ENCODE measurements around the gene OPCML.

OPCML gene

DNA sequence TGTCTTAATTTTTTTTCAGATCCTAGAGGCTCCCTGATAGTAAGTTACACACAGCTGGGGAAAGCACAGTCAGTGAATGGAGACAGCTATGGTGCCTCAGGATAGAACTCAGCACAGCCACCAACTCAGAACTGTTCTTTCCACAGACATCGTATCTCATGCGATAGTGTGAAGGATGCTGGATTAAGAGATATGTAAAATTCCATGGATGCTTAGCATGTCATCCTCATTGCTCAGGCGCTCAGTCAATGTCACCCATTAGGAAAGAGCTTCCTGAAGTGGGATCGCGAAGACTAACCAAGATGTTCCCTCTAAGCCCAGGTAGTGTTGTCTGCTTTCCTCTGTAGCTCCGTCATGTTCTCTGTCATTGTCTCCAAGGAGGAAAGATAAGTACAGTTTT is 1000.4 kb downstream of the OPCML start:
- no peak for FAIRE-seq
- DNase-seq (ENCODE audit: extremely low spot score, insufficient read length, low read depth) = no peak

DNA sequence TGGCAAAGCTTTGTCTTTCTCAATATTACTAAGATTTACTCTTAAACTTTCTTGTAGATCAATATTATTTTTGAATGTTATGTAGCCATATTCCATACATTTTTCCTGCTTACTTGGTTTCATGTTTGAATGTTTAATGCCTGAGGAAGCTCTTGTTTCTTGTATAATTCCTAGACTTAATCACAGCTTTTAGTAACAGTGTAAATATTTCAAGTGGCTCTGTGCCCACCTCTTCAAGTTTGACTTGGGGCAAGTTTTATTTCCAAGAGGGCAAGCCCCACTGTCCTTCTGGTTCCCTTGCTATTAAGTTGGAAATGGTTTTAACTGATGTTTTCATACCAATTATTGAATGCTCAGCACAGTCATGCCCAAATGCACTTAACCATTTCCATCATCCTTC is 1004.1 kb downstream of the OPCML start:
- DNase-seq (ENCODE audit: extremely low spot score, insufficient read length, low read depth) (no peak), FAIRE-seq (no peak)

DNA sequence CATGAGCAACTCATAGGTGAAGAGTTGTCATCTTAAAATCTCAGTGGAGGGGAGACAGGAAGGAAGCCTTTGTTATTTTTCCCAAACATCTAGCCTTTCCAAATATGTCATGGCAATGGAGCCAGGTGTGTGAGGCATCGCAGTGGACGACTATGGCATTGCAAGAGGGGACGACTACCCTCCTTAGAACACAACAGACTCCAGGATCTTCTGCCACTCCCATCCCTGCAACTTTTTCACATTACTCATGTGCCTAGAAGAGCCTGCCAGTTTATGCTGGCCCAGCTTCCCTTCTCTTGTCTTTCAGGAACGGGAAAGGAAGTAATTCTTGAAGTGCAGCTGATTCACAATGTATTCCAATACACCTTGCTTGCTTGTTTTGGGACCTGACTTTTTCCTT is 1008.4 kb downstream of the OPCML start:
- DNase-seq (ENCODE audit: extremely low spot score, insufficient read length, low read depth) = no peak
- no peak for FAIRE-seq

DNA sequence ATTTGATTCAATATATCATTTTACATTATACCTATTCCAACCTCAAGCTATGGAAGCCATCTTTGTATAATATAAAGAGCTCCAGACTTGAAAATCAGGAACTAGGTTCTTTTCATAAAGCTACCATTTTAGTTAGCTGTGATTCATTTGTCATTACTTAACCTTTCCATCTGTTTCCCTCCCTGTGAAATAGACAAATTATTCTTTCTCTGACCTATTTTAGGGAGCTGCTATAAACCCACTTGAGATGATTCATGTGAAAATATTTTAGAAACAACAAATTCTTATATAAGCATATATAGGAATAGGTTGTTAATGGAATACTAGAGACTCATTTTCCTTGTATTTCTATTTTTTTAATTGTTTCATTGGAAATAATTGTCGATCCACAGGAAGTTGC is 1012.1 kb downstream of the OPCML start:
- DNase-seq (ENCODE audit: extremely low spot score, insufficient read length, low read depth) (no peak), FAIRE-seq (no peak)

DNA sequence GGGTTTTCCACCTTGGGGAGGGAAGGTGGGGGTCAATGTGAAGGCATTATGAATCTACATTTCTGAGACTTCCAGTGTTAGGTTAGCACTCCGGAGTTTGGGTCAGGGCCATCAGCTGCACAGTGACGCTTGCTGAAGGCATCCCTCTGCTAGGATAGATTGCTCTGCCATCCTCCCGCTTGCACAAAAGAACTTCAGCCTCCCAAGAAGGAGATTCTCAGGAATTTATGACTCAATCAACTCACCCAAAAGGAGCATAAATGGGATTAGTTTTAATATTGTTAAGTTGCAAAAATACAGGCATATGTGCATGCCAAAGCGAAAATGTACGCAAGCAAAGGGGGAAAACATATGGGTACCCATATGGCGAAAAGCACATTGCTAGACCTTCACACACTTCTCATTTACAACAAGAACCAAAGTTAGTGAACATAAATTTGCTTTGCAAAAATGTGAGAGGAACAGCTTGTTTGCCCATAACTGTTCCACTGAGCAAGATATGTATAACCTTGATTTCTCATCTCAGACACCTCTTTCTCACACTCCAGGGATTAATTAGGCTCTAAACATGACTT is 1013.0 kb downstream of the OPCML start:
- DNase-seq (ENCODE audit: extremely low spot score, insufficient read length, low read depth) = no peak
- no peak for FAIRE-seq

DNA sequence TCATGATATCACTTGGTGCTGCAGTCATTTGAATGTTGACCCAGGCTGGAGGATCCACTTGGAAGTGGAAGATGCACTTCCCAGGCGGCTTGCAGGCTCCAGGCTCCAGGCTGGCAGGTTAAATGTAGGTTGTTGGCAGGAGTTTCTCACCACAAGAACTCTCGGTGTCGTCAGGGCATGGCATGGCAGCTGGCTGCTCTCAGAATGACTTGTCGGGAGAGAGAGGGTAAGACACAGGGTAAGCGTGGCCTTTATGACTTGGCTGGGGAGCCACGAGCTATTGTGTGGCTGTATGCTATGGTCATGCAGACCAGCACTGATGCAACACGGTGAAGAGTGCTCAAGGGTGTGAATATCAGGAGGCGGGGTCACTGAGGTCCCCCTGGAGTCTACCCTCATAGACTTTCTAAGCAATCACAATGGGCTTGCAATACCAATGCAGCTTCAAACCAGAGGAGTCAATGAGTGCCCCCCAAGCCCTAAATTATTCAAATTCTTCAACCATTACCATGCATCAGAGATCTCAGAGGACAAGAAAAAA is 1027.7 kb downstream of the OPCML start:
- DNase-seq (ENCODE audit: extremely low spot score, insufficient read length, low read depth) = no peak
- FAIRE-seq = no peak

DNA sequence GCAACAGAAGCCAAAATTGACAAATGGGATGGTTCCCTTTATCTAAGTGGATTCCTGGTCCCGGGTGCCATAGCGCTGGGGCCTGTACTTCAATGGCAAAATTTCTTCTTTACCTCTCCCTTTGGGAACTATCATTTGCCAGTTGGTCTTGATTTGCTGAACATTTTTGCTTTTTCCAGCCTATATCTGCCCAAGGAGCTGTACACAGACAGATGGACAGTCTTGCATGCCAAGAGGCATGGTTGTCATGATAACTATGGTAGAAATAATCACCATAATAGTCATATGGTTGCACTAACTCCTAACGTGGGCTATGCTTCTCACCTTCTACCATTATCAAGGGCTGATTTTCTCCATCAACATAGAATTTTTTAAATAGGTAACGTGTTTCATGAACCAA is 1030.9 kb downstream of the OPCML start:
- no peak for FAIRE-seq
- no peak for DNase-seq (ENCODE audit: extremely low spot score, insufficient read length, low read depth)

DNA sequence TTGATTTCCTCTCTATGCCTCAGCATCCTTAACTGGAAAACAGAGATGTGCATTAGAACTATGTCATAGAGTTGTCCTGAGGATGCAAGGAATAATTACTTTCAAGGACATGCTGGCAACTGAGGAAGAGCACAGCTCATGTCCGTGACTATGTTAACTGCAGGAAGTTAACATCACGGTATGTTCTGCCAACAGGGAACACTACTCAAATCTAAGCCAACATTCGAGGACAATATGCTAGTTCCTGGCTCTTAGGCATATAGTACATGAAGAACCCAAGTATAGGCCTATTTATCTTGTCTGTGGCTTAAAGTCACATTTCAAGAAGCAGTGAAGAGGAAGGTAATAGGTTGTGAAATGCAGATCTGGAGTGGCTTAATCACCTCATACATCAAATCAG is 1032.6 kb downstream of the OPCML start:
- DNase-seq (ENCODE audit: extremely low spot score, insufficient read length, low read depth) = no peak

DNA sequence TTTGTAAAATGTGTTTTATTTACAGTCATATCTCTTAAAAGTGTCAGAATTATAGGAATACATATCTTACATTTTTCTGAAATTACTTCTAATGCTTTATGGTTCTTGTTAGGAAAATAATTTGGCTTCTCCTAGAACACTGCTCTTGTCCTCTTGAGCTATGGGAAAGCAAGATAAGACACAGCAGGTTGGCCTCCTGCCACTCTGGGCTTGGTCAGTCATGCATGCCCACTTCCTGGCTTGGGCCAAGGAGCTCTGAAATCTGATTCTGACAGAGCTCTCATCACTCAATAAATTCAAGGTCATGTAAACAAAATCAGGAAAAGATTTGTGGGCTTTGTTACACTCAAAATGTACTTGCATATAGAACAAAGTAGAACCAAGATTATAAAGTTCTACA is 1036.0 kb downstream of the OPCML start:
- DNase-seq (ENCODE audit: extremely low spot score, insufficient read length, low read depth) (no peak), FAIRE-seq (no peak)

More for the DNA sequence above, 1032.6 kb downstream of the OPCML start:
- no peak for FAIRE-seq

DNA sequence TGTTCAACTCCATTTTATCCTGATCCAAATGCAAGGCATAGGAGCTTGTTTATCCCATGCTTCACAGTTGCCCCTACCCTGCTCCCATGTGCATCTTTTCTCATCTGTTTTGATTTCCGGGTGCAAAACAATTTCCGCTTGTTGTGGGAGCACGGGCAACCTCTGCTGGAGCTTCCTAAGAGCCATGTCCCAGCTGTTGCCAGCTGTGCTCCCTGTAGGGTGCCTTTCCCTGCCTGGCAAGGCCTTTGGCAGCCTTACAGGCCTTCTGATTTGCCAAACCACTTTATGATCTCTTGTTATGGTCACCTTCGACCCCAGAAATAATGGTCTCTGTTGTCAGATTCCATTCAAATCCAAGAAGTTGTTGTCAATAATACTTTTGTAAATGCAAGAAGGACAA is 1038.5 kb downstream of the OPCML start:
- FAIRE-seq (no peak), DNase-seq (ENCODE audit: extremely low spot score, insufficient read length, low read depth) (no peak)

DNA sequence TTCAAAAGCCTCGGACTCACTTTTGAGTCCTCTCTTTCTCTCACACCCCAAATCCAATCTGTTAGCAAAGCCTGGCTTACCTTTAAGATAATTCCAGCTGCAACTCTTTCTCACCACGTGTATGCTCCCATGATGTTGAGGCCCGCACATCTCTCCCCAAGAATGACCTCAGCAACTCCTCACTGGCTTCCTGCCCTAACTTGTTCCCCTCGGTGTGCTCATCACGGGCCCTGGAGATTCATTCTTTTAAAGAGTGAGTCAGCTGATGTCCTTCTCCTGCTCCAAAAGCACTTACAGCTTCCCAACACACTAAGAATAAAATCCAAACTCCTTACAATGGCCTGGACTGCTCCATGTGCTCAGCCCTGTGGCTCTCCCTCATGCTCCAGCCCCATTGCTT is 1041.3 kb downstream of the OPCML start:
- FAIRE-seq (no peak), DNase-seq (ENCODE audit: extremely low spot score, insufficient read length, low read depth) (no peak)

DNA sequence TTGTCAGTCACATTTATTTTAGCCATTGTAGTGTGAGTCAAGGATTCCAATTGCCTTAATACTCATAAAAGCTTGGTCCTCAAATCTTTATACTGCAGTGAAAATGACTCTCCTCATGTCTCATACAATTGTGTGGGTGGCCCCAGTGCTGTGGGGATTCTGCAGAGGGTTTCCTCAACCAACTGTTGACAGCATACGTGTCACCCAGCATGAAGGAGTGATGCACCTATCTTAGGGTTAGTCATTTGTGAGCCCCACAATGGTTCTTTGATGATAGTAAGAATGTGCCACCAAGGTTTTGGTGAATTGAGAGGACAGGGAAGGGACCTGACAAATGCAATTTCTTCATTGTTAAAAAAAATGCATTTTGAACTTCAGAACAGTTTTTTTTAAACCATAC is 1046.2 kb downstream of the OPCML start:
- DNase-seq (ENCODE audit: extremely low spot score, insufficient read length, low read depth) (no peak), FAIRE-seq (no peak)

DNA sequence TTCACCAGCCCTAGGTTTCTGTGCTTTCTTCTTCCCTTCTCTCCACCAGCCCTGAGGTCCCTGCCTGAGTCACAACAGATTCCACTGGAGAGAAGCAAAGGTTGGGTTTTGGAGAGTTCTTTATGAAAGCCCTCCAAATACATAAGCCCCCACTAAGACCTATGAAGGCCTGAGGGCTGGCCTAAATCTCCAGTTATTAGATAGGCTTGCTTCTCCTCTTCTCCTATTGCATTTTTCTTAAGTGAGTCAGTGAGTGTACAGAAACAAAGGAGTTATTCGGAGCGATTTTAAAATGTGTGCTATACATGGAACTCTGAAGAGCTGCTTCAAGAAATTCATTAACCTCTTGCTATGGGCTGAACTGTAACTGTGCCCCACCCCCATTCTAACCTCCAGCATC is 1057.3 kb downstream of the OPCML start:
- FAIRE-seq (no peak), DNase-seq (ENCODE audit: extremely low spot score, insufficient read length, low read depth) (no peak)

DNA sequence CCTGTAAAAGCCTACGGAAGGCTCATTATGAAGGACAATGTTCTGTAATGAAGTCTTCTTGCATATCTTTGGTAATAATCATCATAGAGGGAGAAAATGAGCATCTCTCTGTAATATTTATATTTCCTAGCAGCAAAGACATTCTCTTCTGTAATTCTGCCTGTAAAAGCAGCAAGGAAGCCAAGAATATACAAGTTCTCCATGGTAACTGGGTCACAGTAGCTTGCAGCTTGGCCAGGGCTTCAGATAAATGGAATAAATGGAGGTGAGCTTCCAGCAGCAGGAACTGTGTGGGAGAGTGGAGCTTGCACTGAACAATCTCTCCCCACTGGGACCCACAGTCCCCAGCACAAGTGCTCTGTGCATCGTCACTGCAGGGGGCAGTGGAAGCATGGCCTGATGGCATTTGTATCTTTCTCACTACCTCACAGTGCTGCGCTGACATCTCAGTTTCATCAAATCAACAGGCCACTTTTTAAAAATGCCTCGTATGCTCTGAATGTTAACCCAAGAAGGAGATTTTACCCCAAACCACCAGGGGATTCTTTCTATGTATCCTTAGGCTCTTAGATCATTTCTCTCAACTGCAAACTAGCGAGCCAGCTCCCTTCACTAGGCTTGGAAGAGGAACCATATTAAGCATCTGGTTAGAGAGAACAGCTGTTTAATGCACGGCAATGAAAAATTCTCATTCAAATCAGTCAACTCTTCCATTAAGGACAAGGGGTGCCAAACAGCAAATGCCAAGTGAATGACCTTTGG is 1059.7 kb downstream of the OPCML start:
- FAIRE-seq (no peak), DNase-seq (ENCODE audit: extremely low spot score, insufficient read length, low read depth) (no peak)

DNA sequence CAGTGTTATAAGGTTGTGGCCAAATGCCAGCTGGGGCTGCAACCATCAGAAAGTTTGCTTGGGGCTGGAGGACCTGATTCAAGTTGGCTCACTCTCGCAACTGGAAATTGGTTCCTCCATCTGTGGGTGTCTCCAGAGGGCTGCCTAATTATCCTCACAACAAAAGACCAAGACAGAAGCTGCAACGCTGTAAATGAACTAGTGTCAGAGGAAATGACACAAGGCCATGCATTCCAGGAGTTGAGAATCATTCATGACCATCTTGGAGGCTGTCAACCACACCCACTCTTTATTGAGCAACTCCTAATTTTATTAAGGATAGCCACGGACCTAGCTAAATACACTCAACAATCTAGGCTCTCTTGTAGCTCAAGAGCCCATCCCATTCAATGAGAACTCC is 1060.8 kb downstream of the OPCML start:
- no peak for FAIRE-seq
- no peak for DNase-seq (ENCODE audit: extremely low spot score, insufficient read length, low read depth)

DNA sequence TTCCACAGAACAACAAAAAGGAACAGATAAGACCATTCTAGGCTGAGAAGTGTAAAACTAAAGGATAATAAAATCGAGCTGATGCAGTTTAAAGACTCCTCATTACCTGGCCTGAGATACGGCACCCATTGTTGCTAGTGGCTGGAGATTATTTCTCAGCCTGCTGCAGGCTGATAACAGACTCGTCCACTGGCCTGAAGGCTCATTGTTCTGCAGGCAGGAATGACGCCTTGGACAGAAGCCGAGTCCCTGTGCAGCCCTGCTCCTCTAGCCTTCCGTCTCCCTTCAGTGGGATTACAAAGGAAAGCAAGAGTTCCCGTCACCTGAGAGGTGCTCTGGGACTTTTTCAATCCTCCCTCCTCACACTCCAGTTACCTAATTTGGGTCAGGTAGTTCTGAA is 1065.3 kb downstream of the OPCML start:
- FAIRE-seq = no peak
- no peak for DNase-seq (ENCODE audit: extremely low spot score, insufficient read length, low read depth)

DNA sequence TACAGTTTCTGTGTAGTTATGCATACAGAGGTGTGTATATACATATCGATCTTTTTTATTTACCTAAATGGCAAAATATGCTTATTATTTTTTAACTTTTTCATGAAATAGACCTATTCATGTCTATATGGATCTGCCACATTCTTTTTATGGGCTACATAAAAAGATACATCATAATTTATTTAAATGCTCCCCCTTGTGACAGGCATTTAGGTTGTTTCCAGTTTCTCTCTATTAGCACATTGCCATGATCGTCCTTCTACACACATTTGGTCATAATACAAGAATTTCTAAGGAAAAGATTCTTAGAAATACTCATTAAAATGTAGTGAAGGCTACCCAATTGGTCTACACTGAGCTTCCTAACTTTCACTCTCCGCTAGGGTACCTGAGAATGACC is 1067.4 kb downstream of the OPCML start:
- DNase-seq (ENCODE audit: extremely low spot score, insufficient read length, low read depth) = no peak

DNA sequence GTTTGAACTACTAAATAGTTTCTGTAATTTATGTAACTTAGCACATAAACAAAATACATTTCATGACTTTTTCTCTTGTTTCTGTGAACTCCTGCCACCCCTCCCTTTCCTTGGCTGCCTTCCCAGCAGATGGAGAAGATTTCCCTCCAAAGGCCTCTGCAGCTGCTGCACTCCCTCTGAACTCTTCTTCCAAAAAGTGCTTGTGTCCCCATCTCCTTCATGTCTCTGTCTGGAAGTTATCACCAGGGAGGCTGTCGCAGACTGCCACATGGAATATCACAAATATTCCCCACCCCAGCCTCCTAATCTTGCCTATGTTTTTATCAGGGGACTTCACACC is 1068.3 kb downstream of the OPCML start:
- FAIRE-seq = no peak
- no peak for DNase-seq (ENCODE audit: extremely low spot score, insufficient read length, low read depth)

More for the DNA sequence above, 1067.4 kb downstream of the OPCML start:
- FAIRE-seq = no peak

DNA sequence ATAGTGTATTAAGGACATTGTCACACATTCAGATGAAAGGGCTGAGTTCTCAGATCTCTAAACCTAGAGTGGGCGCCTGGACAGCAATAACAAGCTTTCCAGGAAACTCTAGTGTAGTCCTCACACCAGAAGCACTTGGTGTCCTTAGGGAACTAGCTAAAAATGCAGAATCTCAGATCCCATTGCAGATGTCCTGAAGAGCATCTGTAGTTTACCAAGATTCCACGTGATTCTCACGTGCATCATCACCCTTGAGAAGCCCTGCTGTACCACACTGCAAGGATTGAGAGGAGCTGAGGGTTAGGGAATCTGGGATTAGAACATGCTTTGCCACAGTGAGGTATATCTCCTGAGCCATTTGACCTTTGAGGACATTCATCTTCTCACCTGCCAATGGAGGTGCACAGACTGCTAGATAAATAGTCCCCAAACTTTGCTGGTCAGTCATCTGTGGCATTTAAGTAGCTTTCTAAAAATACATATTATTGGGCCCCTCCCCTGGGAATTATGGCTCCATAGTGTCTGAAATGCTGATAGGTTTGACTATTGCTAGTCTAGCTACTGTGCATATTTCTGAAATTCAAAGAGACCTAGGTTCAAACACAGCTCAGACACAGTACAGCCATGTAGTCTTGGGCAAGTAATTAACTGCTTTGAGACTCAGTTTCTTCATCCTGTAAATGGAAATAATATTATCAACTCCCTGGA is 1068.9 kb downstream of the OPCML start:
- FAIRE-seq (no peak), DNase-seq (ENCODE audit: extremely low spot score, insufficient read length, low read depth) (no peak)

DNA sequence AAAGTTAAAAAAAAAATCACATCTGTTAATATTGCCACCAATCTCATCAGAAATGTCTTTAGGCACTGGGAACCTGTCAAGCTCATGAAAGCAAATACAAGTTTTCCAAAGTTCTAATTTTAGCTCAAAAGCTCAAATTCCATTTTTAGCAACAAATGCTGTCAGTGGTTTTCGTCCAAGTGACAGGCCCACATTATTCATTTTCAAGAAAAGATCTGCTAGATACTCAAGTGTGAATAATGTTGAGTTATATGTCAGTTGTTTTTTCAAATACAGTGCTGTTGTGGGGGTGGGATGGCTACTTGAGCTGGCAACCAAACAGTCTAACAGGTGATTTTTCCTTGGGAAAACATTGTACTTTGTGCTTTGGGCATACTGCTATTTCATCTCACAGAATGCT is 1072.6 kb downstream of the OPCML start:
- no peak for DNase-seq (ENCODE audit: extremely low spot score, insufficient read length, low read depth)
- FAIRE-seq = no peak

DNA sequence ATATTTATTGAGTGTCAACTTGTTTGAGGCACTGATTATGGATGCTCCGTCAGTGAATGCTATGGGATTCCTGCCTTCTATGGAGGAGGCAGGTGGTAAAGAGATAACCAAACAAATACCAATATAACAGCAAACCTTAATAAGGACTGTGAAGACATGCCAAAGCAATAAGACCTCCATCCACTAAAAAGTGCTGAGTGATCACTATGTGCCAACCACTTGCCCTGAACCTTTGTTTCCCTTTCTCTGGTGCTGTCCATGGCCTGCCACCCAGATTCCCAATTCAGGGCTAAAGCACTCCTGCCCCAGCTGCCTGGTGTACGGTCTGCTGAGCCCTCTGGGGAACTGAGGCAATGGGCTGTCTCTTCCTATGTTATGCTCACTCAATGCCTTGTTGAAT is 1074.9 kb downstream of the OPCML start:
- FAIRE-seq = no peak
- DNase-seq (ENCODE audit: extremely low spot score, insufficient read length, low read depth) = no peak
